NCI-H2029 (cell line): ENCODE results near the gene ACTR6.
"Not testable (repeated sequence)": the region's sequence is repeated elsewhere in the genome, so short reads cannot be mapped to it uniquely, and the experiment has no call there.

Experiments
- DNase-seq: peaks from one replicate; lab custom pipeline; 2025; lab: John Stamatoyannopoulos, UW

The ACTR6 gene

GRCh38 chr12:100200463-100201181, at the start of gene ACTR6:
TSS of gene ACTR6 (plus strand) at chr12:100200815. CDS start at chr12:100200852, 37 bp downstream.
- peak; percentile 95 for DNase-seq

DNA sequence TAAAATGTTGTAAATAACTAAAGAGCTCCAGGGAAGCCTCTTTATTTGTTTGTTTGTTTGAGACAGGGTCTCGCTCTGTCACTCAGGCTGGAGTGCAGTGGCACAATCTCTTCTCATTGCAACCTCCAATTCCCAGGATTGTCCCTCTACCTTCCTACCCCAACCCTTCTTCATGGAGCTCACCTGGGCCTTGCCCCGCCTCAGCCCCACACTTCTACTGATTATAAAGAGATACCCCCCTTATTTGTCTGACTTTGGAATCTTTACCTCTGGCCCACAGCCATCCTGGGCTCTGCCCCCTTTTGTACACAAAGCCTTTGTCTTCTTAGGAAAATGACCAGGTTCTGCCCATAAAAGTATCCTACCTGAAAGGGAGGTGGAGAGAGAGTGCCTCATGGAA, 48.8 kb upstream of the ACTR6 start:
- no peak for DNase-seq

GRCh38 chr12:100153131-100153530, 47.5 kb upstream of the ACTR6 start:
- no peak for DNase-seq

DNA sequence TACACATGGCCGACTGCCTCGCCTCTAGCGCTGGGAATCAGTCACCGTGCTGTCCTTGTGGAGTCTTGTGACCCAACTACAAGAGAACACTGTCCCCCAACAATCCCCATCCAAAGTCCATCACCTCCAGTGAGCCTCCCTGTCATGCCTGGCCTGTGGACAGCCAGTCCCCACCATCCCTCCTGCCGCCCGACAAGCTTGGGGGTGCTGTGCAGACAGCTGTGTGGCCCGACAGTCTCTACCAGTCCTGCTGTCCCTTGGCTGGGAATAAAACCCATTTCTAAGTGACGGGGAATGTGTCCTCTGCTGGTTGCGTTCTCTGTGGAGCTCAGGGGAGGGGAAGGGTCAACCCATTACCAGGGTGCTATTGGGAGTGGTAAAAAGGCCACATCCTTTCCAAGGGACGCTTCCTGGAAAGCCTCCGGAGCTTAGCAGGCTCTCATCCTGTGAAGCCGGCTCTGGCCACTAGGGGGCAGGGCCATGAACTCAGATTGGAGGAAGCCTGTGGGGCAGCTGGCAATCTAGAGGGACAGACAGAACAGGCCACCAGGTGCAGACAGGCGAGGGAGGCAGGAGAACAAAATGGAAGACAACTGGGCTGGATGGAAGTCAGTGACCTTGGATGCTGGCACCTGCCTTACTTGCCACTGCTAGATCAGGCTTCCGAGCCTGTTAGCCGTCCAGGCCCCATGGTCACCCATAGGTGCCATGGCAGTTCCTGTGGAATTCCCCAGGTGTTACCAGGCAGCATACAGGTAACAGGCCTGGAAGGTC, 46.0 kb upstream of the ACTR6 start:
- peak; percentile 46 for DNase-seq

- no peak for DNase-seq
Observed at GRCh38 chr12:100156731-100157426, 43.7 kb upstream of the ACTR6 start.

GRCh38 chr12:100157427-100157821, 43.2 kb upstream of the ACTR6 start:
- DNase-seq, result no peak

- no peak for DNase-seq
Observed at GRCh38 chr12:100158535-100158934, 42.1 kb upstream of the ACTR6 start.

GRCh38 chr12:100159391-100160104, 41.1 kb upstream of the ACTR6 start:
- no peak for DNase-seq

DNA sequence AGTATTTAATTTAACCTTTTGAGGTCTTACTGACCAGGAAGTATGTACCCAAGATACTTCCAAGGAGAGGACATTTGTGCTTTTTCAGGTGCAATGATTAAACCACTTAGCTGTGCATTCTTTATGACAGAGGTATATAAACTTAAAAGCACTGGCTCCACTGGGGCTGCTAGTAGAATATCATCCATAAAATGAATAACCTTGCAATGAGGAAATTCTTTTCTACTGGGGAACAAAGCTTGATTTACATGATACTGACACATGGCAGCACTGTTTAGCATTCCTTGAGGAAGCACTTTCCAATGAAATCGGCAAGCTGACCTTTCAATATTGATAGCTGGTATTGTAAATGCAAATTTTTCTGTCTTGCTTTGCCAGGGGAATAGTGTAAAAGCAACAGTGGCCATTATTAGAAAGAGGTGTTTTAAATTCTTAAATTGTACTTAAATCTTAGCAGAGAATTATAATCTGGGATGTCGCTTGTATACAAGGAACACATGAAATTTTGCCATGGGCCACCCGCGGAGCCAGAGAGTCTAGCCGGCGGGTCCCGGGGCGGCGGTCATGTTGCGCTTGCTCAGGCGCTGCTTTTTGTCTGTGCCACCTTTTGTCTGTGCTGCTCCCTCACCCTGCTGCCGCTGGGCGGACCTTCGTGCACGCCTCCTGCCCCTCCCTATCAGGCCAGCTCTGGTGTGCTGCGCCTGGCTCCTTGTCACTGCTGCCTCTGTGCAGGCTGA, 37.0 kb upstream of the ACTR6 start:
- peak; percentile 90 for DNase-seq

- no peak for DNase-seq
Observed at GRCh38 chr12:100164153-100164704, 36.4 kb upstream of the ACTR6 start.

DNA sequence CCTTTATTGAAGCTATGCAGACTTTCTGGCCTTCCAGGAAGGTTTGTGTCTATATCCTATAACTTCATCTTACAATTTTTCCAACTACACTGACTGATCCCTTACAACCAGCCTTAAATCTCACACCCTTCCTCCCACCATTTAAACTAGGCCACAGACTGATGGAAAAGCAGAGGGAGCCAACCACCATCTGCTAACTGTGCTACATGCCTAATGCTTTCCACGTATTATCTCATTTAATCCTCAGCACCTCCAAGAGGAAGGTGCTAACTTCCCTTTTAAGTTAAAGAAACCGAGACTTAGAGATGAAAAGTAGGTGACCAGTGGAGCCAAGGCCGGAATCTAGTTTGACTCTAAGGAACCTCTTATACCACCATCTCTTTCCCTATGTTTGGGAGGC, 35.3 kb upstream of the ACTR6 start:
- no peak for DNase-seq

GRCh38 chr12:100166232-100166631, 34.4 kb upstream of the ACTR6 start:
- DNase-seq, result no peak

- no peak for DNase-seq
Observed at GRCh38 chr12:100168562-100168961, 32.1 kb upstream of the ACTR6 start.

DNA sequence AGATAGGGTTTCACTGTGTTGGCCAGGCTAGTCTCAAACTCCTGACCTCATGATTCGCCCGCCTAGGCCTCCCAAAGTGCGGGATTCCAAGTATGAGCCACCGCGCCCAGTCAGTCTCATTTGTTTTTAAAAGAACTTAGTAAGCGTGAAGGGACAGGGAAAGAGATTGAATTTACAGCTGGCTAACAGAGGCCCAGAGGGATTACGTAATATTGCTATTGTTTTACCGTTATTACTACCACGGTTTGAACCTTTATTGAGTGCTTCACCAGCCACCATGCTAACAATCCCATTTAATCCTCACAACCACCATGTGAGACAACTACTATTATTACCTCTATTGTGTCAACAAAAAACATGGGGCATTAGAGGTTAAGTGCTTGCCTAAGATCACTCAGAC, 31.3 kb upstream of the ACTR6 start:
- DNase-seq, result no peak

GRCh38 chr12:100170313-100170858, 30.2 kb upstream of the ACTR6 start:
- no peak for DNase-seq

DNA sequence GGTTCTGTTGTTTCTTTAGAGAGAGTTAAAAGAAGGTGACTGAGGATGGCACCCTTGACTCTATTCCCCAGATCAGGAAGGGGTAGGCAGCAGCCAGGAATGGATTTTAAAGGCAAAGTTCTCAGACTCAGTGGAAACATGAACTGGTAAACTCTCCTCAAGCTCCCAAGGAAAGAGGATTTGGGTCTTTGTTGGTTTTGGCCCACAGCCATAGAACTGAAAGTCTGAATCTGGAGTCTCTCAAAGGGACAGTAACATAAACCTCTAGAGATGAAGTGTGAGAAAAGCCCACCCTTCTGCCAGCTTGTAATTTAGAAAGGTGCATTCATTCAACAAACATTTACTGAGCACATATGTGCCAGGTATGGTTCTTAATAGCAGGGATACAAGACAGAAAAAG, 29.4 kb upstream of the ACTR6 start:
- no peak for DNase-seq

DNA sequence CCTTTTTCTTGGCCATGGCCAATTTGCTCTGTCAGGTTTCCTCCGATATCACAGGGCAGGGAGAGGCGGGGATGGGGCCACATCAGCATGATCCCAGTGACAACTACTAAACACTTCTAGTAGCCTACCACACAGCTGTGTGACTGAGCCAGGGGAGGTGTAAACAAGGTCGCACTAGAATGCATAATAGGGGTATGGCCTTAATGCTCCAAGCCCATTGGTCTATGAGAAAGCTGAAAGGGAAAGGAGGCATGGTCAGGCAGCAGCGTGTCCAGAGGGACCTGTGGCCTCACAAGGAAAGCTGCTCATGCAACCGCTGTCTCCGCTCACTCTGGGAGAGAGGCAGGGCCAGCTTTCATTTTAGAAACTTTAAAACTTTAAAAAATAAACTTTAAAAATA, 27.5 kb upstream of the ACTR6 start:
- DNase-seq, result no peak

GRCh38 chr12:100174495-100174894, 26.1 kb upstream of the ACTR6 start:
- DNase-seq, result no peak

- not testable (repeated sequence) for DNase-seq
Observed at GRCh38 chr12:100176493-100176892, 24.1 kb upstream of the ACTR6 start.

- no peak for DNase-seq
Observed at GRCh38 chr12:100179252-100179651, 21.4 kb upstream of the ACTR6 start.
